Right lobe of liver (tissue), 4 donors: ENCODE data around the gene NUPR1.

Experiments
- POLR2A ChIP-seq: fragments of 450-650 bp; IDR thresholded peaks from one replicate; pipeline ENCODE4 v1.6.1; 2017; ENCODE audit warnings: antibody characterized with exemption, mild to moderate bottlenecking
- TF ChIP-seq, protein P1 (sequence below), 4 donors: fragments of 200-600 bp in 3 of 4; fragments of 450-650 bp in 1 of 4; IDR thresholded peaks; one replicate each; pipeline versions ENCODE4 v1.5.1 to v1.8.0; 2016 to 2022; ENCODE audit warnings: antibody characterized with exemption in 4 of 4, mild to moderate bottlenecking in 2 of 4
- donor health status: DM: no; HTN: no; CAD: no.
- donor health status: DM: no; HTN: no; CAD: no.
- donor health status: DM: no; HTN: yes; CAD: no.

DNA sequence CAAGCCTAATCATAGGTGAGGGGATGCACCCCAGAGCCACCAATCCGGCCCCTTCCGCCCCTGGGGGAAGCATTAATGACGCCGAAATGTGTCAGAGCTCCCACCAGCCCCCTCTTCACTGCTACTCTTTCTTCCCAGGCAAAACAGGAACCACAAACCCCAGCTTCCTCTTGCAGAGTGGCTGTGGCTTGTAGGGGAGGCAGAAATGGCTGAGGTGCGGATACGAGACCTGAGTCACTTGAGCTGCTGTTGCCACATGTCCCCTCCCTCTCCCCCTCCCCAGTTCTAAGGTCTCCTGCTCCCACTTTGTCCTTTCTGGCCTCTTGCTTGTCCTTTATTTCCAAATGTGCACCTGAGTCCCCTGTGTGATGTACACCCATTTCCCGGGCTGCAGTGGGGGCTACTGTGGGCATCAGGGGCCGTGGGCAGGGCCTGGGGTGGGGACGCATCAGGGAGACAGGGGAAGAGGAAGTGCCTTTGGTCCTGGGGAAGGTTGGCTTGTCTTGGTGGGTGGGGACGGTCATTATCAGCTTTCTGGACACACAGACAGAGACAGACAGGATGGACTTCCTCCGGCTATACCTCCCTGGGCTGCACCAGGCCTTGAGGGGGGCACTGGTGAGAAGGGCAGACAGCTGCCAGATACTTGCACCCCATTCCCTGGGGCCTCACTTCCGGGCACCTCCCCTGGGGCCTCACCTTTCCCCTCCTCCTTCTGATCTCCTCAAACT, 44.5 kb downstream of the NUPR1 start, which contains the start of gene APOBR:
- TF ChIP-seq, protein P1, sequence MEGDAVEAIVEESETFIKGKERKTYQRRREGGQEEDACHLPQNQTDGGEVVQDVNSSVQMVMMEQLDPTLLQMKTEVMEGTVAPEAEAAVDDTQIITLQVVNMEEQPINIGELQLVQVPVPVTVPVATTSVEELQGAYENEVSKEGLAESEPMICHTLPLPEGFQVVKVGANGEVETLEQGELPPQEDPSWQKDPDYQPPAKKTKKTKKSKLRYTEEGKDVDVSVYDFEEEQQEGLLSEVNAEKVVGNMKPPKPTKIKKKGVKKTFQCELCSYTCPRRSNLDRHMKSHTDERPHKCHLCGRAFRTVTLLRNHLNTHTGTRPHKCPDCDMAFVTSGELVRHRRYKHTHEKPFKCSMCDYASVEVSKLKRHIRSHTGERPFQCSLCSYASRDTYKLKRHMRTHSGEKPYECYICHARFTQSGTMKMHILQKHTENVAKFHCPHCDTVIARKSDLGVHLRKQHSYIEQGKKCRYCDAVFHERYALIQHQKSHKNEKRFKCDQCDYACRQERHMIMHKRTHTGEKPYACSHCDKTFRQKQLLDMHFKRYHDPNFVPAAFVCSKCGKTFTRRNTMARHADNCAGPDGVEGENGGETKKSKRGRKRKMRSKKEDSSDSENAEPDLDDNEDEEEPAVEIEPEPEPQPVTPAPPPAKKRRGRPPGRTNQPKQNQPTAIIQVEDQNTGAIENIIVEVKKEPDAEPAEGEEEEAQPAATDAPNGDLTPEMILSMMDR (IDR thresholded peaks at IDR 0.05): no peak
- no peak for TF ChIP-seq POLR2A
